AG10803 (cell line): ENCODE results near the gene RNF41.

Experiments used
- DNase-seq: peaks from one replicate; pipeline ENCODE4 v3.0.0; 2010; ENCODE audit warnings: low read depth
- H3K4me3 ChIP-seq: 2 replicates; pipeline ENCODE4 v1.5.1; 2011; ENCODE audit warnings: mild to moderate bottlenecking, low read length, control low read depth
- TF ChIP-seq, protein P1 (sequence below): conservative IDR thresholded peaks from 2 replicates; pipeline ENCODE4 v1.5.1; 2011; ENCODE audit warnings: mild to moderate bottlenecking, low read length, control low read depth, inconsistent platforms

Gene RNF41

DNA sequence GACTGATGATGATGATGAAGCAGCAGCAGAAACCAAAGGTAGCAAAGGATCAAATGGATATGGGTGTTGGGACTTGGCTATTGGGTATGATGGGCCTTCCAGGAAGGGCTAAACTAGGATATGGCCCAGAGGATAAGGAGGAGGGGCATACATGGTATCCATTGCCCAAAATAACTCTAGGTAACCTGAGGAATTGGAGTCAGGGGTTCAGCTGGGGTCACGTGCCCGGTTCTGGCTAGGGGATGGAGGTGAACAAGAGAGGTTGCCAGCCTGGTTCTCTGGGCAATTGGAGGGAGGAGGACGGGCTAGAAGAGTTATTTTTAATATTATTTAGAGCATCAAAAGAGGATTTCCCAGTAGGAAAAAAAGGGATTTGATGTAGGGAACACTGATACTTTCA is 39.2 kb upstream of the RNF41 start:
- TF ChIP-seq, protein P1, sequence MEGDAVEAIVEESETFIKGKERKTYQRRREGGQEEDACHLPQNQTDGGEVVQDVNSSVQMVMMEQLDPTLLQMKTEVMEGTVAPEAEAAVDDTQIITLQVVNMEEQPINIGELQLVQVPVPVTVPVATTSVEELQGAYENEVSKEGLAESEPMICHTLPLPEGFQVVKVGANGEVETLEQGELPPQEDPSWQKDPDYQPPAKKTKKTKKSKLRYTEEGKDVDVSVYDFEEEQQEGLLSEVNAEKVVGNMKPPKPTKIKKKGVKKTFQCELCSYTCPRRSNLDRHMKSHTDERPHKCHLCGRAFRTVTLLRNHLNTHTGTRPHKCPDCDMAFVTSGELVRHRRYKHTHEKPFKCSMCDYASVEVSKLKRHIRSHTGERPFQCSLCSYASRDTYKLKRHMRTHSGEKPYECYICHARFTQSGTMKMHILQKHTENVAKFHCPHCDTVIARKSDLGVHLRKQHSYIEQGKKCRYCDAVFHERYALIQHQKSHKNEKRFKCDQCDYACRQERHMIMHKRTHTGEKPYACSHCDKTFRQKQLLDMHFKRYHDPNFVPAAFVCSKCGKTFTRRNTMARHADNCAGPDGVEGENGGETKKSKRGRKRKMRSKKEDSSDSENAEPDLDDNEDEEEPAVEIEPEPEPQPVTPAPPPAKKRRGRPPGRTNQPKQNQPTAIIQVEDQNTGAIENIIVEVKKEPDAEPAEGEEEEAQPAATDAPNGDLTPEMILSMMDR: no peak
- DNase-seq: no peak
- H3K4me3 ChIP-seq: no peak overlapping the region

DNA sequence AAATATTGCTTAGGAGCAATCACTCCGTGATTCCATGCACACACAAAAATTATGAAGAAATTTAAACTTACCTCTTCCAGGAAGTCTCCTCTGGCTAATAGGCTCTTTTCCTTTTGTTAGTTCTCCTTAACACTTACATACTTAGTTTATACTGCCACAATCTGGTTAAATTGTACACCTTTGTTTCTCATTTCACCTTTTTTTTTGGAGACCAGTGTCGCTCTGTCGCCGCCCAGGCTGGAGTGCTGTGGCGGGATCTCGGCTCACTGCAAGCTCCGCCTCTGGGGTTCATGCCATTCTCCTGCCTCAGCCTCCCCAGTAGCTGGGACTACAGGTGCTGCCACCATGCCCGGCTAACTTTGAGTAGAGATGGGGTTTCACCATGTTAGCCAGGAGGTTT is 38.7 kb upstream of the RNF41 start:
- TF ChIP-seq, protein P1: no peak

DNA sequence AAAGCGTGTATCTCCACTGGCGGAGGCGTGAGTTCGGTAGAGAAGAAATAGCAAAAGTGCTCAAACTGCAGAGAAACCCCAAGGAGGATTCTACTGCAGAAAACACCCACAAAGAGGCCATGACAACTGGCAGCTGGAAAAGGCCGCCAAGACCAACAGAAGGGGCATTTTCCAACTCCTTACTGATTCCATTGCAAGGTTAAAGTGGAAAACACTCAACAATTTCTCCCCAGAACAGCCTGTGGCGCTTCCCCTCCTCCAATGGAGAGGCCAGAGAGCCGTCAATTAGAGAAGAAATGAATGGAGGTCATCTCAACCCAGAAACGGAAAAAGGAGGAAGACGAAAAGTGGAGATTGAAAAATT is 37.1 kb upstream of the RNF41 start:
- TF ChIP-seq, protein P1: no peak; the same call in 1 of the 2 replicates
- peak overlapping the region; percentile 70 for H3K4me3 ChIP-seq
- no peak for DNase-seq

More for the DNA sequence above, 38.7 kb upstream of the RNF41 start:
- no peak overlapping the region for H3K4me3 ChIP-seq
- DNase-seq: no peak

DNA sequence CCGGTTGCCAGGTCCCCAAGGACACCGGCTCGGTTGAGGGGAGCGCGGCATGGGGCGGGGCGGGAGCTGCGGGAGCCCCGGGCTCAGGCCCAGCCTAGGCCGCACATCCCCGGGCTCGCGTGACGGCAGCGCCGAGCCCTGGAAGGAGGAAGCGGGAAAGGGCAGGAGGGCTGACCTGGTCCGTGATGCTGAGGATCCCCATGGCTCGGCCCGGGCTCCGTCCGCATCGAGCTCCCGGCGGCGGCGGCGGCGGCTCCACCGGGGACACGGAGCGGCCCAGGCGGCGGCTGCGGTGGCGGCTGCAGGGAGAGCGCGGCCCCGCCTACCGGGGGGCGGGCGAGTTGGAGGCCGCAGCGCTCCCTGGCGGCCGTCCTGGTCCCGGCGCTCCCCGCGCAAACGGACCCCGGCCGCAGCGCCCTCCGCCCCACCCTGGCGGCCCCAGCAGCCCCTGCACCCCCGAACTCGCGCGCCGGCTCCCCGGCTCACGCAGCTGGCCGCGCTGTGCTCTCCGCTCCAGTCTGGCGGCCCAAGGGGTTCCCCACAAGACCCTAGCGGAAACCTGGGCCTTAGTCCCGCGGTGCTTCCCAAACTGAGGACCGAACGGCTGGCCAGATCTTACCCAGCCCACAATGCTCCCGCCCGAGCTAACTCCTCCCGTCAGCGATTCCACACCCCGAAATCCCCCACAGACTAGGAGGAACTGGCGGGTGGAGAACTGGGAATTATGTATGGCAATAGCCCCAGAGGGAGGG is 36.5 kb upstream of the RNF41 start, which contains the start of gene ANKRD52:
Gene ANKRD52 (minus strand): TSS at position 317 of the 752 bp plus-strand sequence. CDS start 115 bp downstream, at position 202.
- peak; percentile 83 for DNase-seq
- peak within 1 kb of the TSS; percentile 90 for H3K4me3 ChIP-seq
- TF ChIP-seq, protein P1: peak; percentile 41; the same call in 1 of the 2 replicates

DNA sequence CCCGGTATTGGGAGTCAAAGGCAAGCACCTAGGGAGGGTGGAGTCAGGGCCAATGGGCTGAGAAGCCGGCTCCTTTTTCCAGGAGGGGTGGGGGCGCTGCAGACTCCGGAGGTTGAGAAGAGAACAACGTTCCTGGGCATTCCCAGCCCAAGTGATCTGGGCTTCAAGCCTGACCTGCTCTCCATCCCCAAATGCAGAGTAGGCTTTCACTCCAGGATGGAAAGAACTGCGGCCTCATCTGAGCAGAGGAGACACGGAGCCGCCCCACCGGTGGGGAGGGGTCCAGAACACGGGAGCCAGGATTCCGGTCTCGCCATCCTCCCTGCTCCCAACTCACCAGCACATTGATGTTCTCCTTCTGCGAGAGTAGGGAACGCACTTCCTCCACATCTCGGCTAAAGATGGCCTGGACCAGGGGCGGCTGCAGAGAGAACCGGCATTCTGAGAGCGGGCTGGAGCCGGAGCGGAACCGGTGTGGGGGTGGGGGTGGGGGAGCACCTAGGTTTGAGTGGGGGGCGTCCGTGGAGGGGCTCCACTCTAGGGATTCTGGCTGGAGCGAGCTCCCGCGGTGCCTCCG is 35.9 kb upstream of the RNF41 start:
- peak overlapping the region; percentile 90 for H3K4me3 ChIP-seq
- no peak for DNase-seq
- TF ChIP-seq, protein P1: 0 out of 2 replicates have a peak, but pooled peaks have one; percentile 6

DNA sequence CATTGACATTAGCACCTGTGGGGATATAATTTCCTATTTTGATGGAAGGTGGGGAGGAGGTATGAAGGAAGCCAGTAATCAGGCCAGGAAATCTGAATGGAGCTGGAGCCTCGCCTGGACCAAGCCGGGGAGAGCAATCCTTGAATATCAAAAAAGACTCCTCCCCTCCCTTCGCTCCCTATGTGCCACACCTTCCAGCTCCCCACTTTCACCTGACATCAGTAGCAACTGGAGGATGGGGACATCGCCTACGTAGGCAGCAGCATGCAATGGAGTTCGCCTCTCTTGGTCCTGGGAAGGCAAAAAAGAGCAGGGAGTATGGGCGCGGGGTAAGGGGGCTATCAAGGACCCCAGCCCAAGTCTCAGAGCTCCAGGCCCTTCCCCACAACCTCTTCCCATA is 35.3 kb upstream of the RNF41 start:
- no peak for DNase-seq
- H3K4me3 ChIP-seq: peak overlapping the region; percentile 90
- TF ChIP-seq, protein P1: no peak
